ENCODE measurements around the gene STS.
"Not testable (repeated sequence)": the region's sequence is repeated elsewhere in the genome, so short reads cannot be mapped to it uniquely, and the experiment has no call there.

STS gene

GRCh38 chrX:7143076-7143475 is 4.4 kb upstream of the STS start:
- DNase-seq (ENCODE audit: low read depth) = no peak

DNA sequence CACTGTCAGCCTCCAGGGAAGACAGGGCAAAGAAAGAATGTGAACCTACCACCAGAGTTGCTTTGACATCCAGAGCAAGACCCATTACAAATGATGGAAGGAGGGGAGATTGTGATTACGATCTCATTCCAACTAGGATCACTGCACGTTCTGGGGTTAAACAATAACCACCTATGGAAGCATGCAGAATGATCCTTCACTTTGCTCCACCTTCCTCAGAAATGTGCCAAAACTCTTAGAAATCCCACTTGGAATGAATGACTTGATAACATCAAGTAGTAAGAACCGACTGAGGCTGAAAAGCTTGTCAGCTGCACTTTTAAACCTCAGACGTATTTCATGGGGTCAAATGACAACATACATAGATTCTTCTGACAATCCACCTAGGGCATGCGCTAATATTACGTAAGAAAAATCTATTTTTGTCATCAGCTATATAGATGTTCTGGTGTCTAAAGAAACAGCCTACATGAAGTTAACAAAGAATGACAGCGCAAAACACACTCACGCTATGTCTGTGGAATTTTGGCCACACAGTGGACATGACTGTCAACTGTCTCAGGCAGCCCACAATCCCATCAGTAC is 3.5 kb upstream of the STS start:
- no peak for DNase-seq (ENCODE audit: low read depth)

GRCh38 chrX:7145454-7145853 is 2.1 kb upstream of the STS start:
- DNase-seq (ENCODE audit: low read depth) = no peak

DNA sequence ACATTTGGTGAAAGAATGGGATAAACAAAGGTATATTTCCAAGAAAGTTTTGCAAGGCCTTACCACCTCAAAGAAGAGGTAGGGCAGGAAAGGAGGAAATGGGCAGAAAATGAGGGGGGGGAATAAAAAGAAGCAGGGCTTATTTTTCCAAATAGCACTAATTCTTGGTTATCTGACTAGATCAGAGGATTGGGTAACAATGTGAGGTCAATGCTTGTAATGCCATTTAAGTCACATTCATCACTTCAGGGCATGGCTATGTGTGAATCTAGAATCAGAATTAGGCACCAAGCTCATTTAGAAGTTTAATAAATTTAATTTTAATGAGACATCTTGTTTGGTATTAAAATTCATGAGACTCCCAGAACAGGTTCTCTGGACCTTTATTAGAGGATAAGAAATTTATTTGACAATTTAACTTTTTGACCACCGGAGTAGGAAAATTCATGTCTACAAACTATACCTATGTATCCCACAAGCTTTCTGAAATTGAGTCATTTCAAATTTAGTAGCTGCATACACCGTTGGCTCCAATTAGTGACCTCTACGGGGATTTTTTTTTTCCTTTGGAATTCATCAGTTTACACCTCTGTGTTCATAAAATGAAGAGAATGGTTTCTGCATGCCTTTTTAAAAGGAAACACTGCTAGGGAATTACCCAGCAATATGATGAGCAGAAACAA is 1.4 kb upstream of the STS start:
- no peak for DNase-seq (ENCODE audit: low read depth)

GRCh38 chrX:7146703-7147412 is 654 bp upstream of the STS start:
- DNase-seq (ENCODE audit: low read depth) = no peak

DNA sequence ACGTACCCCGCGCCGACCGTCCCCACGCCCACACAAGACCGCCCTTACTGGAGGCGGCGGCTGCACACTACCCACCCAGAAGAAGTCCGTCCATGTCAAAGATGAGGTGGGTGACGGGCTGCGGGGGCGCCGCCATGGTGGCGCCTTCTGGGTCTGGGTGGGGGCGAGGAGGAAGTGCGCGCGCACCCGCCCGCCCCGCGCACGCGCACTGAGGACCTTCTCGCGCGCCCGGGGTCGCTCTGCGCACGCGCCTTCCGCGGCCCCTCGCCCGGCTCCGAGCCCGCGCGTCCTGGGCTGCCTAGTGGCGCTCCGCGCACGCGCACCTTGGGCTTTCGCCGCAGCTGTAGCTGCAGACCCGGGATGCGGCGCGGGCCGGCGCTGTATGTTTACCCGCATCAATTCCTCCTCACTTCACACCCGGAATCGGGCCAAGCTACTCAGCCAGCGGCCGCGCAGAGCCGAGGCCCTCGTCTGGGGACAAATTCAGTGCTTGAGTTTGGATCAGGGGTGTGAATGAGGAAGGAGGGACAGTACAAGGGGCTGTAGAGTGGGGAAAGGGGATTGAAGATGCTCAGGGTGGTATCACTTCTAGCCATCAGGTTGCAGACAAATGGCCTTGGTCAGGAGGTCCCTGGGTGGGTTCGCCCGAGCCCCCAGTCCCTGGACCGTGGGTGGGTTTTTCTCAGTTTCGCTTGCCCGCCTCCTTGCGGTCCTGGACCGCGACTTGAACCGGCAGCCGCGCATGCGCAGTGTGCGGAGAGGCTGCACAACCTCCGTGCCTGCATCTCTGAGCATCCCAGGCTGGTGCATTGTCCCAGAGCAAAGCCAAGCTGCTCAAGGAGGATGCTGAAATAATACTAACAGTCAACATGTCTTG is 704 bp downstream of the STS start, which contains the start of gene PUDP:
Gene PUDP (minus strand): TSS at position 176 of the 877 bp plus-strand sequence. CDS start 40 bp downstream, at position 136.
- peak; percentile 74 for DNase-seq (ENCODE audit: low read depth)

- no peak for DNase-seq (ENCODE audit: low read depth)
Observed at GRCh38 chrX:7149411-7149810, 1.9 kb downstream of the STS start.

- no peak for DNase-seq (ENCODE audit: low read depth)
Observed at GRCh38 chrX:7153231-7153630, 5.7 kb downstream of the STS start.

DNA sequence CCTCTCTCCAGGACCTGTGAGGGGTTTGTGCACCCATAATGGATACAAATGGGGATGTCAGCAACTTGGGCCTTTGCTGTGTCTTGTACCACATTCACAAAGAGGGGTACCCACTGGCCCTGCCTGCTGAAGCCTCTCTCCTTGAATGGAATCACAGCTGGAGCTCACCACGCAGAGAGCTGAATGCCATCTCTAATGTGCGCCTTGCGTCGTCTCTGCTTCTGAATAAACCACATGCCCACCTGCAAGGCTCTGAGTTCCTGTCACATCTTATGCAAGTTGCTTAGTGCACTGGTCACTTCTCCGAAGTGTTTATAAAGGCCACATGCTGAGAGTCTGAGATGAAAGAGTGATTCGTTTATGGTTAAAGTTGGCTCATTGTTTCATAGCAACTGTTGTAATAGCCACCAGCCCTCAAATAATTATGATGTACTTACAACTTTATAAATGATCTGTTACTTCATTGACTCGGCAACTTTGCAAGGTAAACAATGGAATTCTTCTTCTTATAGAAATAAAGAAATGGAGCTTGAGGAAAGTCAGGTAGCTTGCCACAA is 6.6 kb downstream of the STS start:
- no peak for DNase-seq (ENCODE audit: low read depth)

GRCh38 chrX:7155163-7155562 is 7.7 kb downstream of the STS start:
- no peak for DNase-seq (ENCODE audit: low read depth)

GRCh38 chrX:7156879-7157278 is 9.4 kb downstream of the STS start:
- no peak for DNase-seq (ENCODE audit: low read depth)

DNA sequence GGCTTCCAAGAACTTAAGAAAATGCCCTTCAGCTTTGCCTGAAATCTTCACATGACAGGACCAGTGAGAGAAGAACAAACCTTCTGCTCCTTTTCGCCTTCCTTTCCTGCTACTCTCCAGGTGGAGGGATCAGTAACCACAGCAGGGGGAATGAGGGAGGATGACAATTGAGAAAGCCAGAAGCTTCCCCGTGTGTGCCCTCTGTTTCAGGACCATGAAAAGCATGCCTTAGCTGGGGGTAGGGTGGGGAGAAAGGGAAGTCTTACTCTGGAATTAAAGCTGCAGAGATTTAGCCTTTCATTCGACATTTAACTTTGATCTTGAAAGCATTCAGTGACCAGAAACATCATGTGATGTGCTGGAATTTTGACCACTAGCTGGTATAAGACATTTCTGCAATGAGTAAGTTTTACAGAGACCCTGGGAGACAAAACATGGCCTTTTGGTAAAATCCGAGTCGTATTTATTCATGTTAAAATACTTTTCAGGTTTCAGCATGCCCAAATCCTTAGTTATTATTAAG is 11.0 kb downstream of the STS start:
- DNase-seq (ENCODE audit: low read depth) = no peak

DNA sequence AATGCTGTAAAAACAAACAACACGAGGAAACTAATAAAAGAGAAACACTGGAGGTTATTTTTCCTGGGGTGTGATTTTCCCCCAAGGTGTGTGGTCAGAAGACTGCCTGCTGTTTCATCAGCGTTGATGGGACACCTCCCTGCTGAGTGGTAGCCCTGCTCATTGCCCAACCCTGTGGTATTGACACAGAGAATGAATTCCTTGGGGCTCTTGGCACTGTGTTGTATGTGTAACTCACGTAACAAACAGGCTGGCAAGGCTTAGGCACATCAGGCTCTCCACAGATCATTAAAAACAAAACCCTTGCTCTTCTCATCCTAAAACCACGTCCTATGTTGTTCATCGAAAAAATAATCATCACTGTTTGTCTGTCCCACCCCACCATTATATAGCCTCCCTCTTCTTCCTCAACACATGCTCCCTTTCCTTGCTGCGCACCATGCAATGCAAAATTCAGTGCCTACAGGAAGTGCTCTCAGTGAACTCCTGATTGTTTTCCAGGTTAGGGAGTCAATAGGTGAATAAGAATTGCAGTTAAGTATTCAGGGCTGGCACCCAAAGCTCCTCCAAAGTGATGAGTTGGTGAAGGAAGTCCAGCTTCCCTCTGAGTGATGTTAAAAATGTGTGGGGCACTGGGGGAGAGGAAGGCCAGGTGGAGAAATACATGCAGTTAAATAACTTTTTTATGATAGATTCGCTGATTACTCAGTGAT is 11.8 kb downstream of the STS start:
- DNase-seq (ENCODE audit: low read depth) = no peak

GRCh38 chrX:7163146-7163677 is 15.7 kb downstream of the STS start:
- no peak for DNase-seq (ENCODE audit: low read depth)

GRCh38 chrX:7164174-7164573 is 16.7 kb downstream of the STS start:
- DNase-seq (ENCODE audit: low read depth) = no peak

DNA sequence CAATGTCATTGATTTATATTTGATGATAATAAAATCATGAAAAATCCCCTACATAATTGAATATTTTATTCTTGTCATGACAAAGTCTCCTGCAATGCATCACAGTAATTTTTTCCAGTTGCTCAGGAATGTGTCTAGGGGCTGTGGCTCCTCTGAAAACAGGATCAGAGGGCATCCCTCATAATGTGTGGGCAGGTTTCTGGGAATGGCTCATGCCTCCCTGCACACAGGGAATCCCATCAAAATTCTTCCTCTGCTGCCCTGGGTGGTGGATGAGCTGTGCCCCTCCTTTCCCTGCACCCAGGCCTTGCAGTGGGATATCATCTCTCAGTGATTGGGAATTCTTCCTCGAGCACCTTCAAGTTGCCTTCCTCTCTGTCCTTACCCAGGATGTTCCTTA is 20.9 kb downstream of the STS start:
- DNase-seq (ENCODE audit: low read depth) = no peak

DNA sequence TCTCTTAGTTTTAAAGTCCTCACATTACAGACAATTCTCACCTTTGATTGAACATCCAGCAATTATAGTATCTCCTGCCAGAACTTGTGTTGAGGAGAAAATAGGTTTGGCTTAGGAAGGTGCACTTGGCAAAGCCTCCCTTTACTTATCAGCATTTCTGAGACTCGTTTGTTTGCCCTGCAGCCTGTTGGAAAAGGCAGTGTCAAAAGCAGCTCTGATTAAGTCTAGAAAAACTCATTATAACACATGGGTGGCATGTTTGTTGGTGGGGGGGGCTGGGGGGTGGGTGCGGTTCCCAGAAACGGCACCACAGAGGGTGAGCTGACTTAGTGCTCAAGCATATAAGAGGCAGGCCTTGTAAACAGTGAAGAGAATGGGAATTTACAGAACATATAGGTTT is 22.1 kb downstream of the STS start:
- DNase-seq (ENCODE audit: low read depth) = no peak

GRCh38 chrX:7170898-7171297 is 23.4 kb downstream of the STS start:
- DNase-seq (ENCODE audit: low read depth) = peak; percentile 1

GRCh38 chrX:7178859-7179258 is 31.3 kb downstream of the STS start:
- not testable (repeated sequence) for DNase-seq (ENCODE audit: low read depth)

GRCh38 chrX:7179446-7179845 is 31.9 kb downstream of the STS start:
- DNase-seq (ENCODE audit: low read depth) = no peak

GRCh38 chrX:7184816-7185215 is 37.3 kb downstream of the STS start:
- no peak for DNase-seq (ENCODE audit: low read depth)

Data from activated T-cell treated with anti-CD3 and anti-CD28 coated beads for 24 hours (primary cell).